Smooth muscle cell of the brain vasculature (primary cell): ENCODE measurements around the gene PAN3.
A peak's percentile ranks its signal among the peaks of the same experiment; 100 is the strongest.

Experiments used
- DNase-seq: peaks from one replicate; pipeline ENCODE4 v3.0.0-alpha.2; 2012; ENCODE audit warnings: low read depth, low spot score

Gene PAN3

DNA sequence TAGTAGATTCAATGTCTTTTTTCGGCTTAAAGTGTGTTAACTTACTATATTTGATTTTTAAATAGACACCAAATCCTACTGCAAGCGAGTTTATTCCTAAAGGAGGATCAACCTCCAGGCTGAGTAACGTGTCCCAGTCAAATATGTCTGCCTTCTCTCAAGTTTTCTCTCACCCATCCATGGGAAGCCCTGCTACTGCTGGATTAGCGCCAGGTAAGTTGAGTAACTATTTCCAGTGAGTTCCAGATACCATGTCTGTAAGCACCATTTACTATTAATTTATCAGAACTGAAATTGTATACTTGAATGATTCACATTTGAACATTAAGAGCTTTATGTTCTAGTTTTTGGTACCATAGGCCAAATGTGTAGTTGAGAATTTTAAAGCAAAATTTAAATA lies 81.8 kb downstream of the PAN3 start:
- no peak for DNase-seq

- DNase-seq: no peak
Measured at GRCh38 chr13:28229522-28230411, 91.4 kb downstream of the PAN3 start.

DNA sequence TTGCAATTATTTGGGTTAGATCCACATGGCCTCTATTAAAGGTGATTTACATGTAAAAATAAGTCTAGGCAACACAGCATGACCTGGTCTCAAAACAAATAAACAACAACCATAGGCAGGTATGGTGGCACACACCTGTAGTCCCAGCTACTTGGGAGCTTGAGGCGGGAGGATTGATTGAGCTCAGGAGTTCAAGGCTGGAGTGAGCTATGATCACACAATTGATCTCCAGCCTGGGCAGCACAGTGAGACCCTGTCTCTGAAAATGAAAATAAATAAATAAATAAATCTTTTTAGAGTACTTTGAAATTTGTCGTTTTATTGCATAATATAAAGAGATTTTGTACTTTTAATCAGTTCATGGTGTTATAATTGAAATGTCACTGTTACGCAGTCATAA lies 93.3 kb downstream of the PAN3 start:
- no peak for DNase-seq

- DNase-seq: no peak
Measured at GRCh38 chr13:28237944-28238343, 99.6 kb downstream of the PAN3 start.

- peak; percentile 15 for DNase-seq
Measured at GRCh38 chr13:28239374-28239773, 101.0 kb downstream of the PAN3 start.

DNA sequence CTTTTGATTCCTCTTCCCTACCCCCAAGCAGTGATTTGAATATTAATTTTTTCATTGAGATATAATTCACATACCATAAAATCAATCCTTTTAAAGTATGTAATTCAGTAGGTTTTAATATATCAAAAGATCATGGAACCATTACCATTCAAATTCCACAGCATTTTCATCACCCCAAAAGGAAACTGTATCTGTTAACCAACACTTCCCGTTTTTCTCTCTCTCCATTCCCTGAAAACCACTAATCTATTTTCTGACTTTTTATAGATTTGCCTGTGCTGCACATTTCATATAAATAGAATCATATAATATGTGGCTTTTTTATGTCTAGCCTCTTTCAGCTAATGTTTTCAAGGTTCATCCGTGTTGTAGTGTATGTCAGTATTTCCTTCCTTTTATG lies 107.1 kb downstream of the PAN3 start:
- no peak for DNase-seq

- no peak for DNase-seq
Measured at GRCh38 chr13:28246891-28247290, 108.5 kb downstream of the PAN3 start.

DNA sequence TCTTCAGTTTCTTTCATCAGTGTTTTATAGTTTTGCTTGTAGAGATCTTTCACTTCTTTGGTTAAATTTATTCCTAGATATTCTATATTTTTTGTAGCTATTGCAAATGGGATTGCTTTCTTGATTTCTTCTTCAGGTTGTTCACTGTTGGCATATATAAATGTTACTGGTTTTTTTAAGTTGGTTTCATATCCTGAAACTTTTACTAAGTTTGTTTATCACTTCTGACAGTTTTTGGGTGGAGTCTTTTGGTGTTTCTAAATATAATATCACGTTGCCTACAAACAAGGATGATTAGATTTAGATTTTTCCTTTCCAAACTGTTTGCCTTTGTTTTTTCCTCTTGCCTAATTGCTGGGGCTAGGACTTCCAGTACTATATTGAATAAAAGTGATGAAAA lies 109.7 kb downstream of the PAN3 start:
- no peak for DNase-seq

DNA sequence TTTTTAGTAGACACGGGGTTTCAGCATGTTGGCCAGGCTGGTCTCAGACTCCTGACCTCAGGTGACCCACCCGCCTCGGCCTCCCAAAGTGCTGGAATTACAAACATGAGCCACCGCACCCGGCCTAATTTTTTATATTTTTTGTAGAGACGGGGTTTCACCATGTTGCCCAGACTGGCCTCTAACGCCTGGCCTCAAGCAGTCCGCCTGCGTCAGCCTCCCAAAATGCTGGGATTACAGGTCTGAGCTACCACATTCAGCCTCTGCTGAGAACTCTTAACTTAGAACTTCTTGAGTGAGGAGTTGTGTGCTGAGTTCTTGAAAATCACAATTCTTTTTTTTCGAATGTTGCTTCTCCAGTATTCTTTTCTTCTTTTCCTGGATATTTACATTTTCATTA lies 112.2 kb downstream of the PAN3 start:
- DNase-seq: no peak

DNA sequence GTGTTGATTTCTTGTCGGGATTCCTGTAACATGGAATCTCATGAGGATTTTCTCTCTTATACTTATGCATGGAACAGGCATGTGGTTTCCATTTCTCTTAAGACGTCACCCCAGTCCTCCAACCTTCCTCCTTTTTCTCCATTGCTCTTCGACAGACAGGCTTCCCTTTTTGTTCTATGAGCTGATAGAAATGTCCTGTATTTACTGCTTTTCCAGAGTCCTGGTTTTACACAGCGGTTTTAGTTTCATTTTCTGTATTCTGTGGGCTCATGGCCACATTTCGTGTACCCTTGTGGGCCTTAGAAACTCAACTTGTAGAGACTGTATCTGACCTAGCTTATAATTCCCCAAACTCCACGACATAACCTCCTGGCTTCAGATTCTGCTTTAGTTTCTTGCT lies 113.1 kb downstream of the PAN3 start:
- no peak for DNase-seq

DNA sequence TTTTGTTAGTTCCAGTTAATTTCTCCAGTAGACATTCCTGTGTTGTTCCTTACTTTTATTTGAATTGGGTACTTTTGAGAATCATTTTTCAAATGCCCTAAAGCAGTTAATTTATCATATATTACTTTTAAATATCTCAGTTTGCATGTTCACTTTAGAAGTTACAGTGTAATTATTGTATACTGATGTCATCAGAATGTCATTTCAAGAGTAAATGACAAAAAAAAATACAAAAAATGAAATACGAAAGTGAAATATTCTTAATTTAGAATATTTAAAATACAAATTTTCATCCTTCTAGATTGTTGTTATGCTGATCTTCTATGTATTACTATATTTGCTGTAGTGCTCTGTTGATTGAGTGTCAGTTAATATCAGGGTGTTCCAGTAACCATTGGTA lies 114.2 kb downstream of the PAN3 start:
- no peak for DNase-seq

DNA sequence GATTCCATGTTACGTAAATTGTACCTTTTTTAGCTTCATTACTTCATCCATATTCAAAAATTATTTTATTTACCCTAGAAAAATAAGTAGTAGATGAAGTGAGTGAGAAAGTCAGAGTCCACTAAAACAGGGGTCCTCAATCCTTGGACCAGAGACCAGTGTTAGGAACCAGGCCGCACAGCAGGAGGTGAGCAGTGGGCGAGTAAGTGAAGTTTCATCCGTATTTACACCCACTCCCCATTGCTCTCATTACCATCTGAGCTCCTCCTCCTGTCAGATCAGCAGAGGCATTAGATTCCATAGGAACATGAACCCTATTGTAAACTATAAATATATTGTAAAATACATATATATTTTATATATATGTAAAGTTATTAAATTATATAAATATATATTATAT lies 119.0 kb downstream of the PAN3 start:
- DNase-seq: no peak

- no peak for DNase-seq
Measured at GRCh38 chr13:28258417-28258816, 120.1 kb downstream of the PAN3 start.

DNA sequence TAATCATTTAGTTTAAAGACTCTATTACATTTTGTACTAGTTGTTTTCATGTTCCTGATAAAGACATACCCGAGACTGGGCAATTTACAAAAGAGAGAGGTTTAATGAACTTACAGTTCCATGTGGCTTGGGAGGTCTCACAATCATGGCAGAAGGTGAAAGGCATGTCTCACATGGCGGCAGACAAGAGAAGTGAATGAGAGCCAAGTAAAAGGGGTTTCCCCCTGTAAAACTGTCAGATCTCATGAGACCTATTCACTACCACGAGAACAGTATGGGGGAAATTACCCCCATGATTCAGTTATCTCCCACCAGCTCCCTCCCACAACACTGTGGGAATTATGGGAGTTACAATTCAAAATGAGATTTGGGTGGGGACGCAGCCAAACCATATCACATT lies 129.2 kb downstream of the PAN3 start:
- no peak for DNase-seq

DNA sequence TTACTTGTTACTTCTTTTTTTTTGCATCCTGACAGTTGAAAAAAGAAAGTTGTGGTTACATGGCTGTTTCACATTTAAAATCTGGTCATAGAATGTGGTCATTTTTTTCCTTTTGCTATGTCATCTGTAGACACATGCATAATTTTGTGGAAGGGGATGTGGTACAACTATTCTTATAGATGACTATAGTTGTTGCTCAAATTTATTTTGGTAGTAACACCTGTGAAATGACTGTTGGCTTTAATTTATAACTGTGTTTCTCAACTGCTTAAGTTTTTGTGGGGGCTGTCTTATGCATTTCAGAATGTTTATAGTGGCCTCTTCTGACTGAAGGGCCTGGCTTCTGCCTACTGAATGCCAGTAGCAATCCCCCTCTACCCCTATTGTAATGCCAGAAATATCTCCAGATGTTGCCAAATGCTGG lies 130.5 kb downstream of the PAN3 start:
- no peak for DNase-seq

DNA sequence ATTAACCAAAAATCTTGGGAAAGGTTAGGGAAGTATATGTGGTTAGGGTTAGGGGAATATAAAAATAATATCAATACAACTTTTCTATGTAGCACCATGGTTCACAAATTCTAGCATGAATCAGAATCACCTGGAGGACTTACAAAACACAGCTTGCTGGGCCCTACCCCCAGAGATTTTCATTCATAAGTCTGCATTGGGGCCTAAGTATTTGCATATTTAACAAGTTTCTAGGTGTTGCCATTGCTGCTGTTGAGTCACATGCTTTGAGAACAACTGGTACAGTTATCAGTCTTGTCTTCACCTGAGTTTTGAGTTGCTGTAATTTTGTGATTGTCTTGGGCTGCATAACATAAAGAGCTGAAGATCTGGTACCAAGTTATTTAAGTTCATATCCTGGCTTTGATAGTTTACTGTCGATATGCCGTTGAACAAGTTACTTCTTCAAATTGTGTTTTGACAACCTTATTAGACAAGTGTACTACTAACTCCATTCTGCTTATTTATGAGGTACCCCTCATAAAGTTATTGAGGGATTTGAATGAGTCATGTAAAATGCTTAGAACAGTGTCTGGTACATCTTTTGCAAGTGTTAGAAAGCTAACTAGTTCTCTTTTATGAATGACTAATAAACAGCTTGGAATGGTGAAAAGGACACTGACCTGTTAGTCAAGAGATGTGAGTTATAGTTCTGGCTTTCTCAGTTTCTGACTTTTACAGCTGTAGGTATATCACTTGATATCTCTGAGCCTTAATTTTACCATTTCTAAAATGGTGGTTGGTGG lies 132.9 kb downstream of the PAN3 start:
- no peak for DNase-seq

GRCh38 chr13:28273919-28274318 lies 135.6 kb downstream of the PAN3 start:
- no peak for DNase-seq

GRCh38 chr13:28282451-28282850 lies 144.1 kb downstream of the PAN3 start:
- no peak for DNase-seq

- no peak for DNase-seq
Measured at GRCh38 chr13:28283600-28283999, 145.3 kb downstream of the PAN3 start.

GRCh38 chr13:28286263-28286662 lies 147.9 kb downstream of the PAN3 start:
- DNase-seq: no peak

- peak; percentile 15 for DNase-seq
Measured at GRCh38 chr13:28297341-28297740, 159.0 kb downstream of the PAN3 start.

GRCh38 chr13:28299916-28300315 lies 161.6 kb downstream of the PAN3 start:
- no peak for DNase-seq

- no peak for DNase-seq
Measured at GRCh38 chr13:28301839-28302238, 163.5 kb downstream of the PAN3 start.
